Common myeloid progenitor, CD34-positive (primary cell): ENCODE data around the gene CDH4.

ENCODE experiments used
- CTCF ChIA-PET: fragments of 350-600 bp; sonication (Branson Sonifier 250); formaldehyde crosslinking; loops from one replicate; lab custom pipeline; 2021; ENCODE audit warnings: antibody characterized with exemption; lab: Charles Lee
- POLR2A ChIA-PET: fragments of 350-600 bp; sonication (Branson Sonifier 250); formaldehyde crosslinking; loops from one replicate; lab custom pipeline; 2021; ENCODE audit warnings: antibody characterized with exemption; lab: Charles Lee
- DNase-seq, 3 donors: peaks; one replicate each; pipeline versions ENCODE4 v3.0.0 to v3.0.0-alpha.2; 2013
- H3K27ac ChIP-seq, 2 experiments: 1 replicate in 1 of 2; 2 replicates in 1 of 2; pipeline ENCODE4 v1.7.0; 2013; ENCODE audit warnings: inconsistent platforms in 2 of 2, low read length in 2 of 2, mild to moderate bottlenecking in 2 of 2, low read depth in 1 of 2, moderate library complexity in 1 of 2; ENCODE audit not compliant: severe bottlenecking in 2 of 2, insufficient read depth in 1 of 2, poor library complexity in 1 of 2
- H3K27me3 ChIP-seq, 5 experiments: replicated peaks in 2 of 5; 1 replicate in 3 of 5; 2 replicates in 2 of 5; pipeline versions ENCODE4 v1.6.1 to v1.7.0; 2013; ENCODE audit warnings: low read length in 4 of 5, mild to moderate bottlenecking in 2 of 5, moderate library complexity in 2 of 5, inconsistent platforms in 1 of 5; ENCODE audit not compliant: insufficient read depth in 5 of 5, control insufficient read depth in 4 of 5
- H3K36me3 ChIP-seq, 4 experiments: 1 replicate in 2 of 4; 2 replicates in 2 of 4; pipeline versions ENCODE4 v1.6.1 to v1.7.0; 2013; ENCODE audit warnings: low read length in 3 of 4, control low read depth in 1 of 4, mild to moderate bottlenecking in 1 of 4; ENCODE audit not compliant: control insufficient read depth in 4 of 4, insufficient read depth in 4 of 4
- H3K4me1 ChIP-seq, 4 experiments: 1 replicate in 3 of 4; 2 replicates in 1 of 4; pipeline versions ENCODE4 v1.6.1 to v1.7.1; 2013; ENCODE audit warnings: low read length in 3 of 4, mild to moderate bottlenecking in 3 of 4, control low read depth in 1 of 4, inconsistent platforms in 1 of 4, moderate library complexity in 1 of 4; ENCODE audit not compliant: control insufficient read depth in 4 of 4, insufficient read depth in 4 of 4; ENCODE audit errors: control extremely low read depth in 1 of 4
- H3K4me3 ChIP-seq, 7 experiments: 1 replicate in 4 of 7; 2 replicates in 3 of 7; pipeline versions ENCODE4 v1.5.1 to v1.7.0; 2013; ENCODE audit warnings: mild to moderate bottlenecking in 7 of 7, low read length in 6 of 7, moderate library complexity in 6 of 7, inconsistent platforms in 2 of 7, low read depth in 2 of 7, control low read depth in 1 of 7; ENCODE audit not compliant: insufficient read depth in 4 of 7, control insufficient read depth in 1 of 7; ENCODE audit errors: extremely low read depth in 1 of 7
- H3K9me3 ChIP-seq, 5 experiments: 1 replicate in 4 of 5; 2 replicates in 1 of 5; pipeline versions ENCODE4 v1.6.1 to v1.7.1; 2013; ENCODE audit warnings: low read length in 4 of 5, mild to moderate bottlenecking in 2 of 5, inconsistent platforms in 1 of 5, low read depth in 1 of 5, moderate library complexity in 1 of 5; ENCODE audit not compliant: control insufficient read depth in 4 of 5, insufficient read depth in 2 of 5; ENCODE audit errors: control extremely low read depth in 1 of 5
- WGBS: methylation state at CpG from one replicate; pipeline ENCODE4 v1.1.5; 2013; ENCODE audit not compliant: insufficient coverage; 5-methylcytosine and 5-hydroxymethylcytosine counted together

Gene CDH4

DNA sequence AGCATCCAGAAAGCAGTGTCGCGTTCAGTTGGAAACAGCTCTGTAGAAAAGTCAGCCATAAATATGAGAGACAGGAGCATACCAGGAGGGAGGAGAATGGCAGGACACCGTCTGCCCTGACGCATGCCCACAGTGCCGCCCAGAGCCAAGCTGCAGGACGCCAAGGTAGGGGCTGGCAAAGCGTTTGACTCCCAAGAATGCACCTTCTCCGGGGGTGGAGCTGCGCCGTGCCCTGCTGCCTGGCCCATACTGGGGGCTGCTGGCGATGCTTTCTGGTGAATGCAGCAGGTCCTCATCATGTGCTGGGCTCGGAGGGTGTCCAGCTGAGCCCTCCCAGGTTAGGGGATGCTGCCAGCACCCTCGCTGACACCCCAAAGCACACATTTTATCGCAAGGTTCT is 349.8 kb downstream of the CDH4 start:
- Histone ChIP-seq H3K9me3 (peaks cover 0 to 66% (median 16%) of the 10 kb centered on the region in 5 experiments), H3K27me3 (no peaks in the 10 kb centered on the region), H3K4me1 (no peaks in the 10 kb centered on the region), H3K4me3 (no peak overlapping the region), H3K27ac (no peak overlapping the region), H3K36me3 (no peaks in the 10 kb centered on the region)
- POLR2A ChIA-PET: no interaction called here
- CTCF ChIA-PET: no interaction called here
- no peak for DNase-seq
- WGBS: 94% methylated on average over 14 of the region's 14 CpGs

DNA sequence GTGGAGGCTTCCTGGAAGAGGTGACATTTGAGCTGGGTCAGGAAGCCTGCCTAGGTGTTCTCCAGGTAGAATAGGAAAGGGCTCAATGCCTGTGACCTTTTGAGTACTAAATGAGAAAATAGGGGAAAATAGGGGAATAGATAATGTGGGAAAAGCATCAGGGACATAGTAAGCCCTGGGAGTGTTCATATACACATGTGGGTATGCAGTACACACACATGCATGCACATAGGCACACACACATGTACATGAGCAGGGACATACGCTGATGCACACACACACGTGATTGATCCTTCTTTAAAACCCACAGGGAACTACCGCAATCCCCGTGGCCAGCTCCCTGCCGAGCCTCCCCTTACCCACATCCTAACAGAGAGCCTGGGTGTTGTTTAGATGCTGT is 351.7 kb downstream of the CDH4 start:
- ChIA-PET CTCF (no interaction called here), POLR2A (no interaction called here)
- H3K27me3 ChIP-seq: no peaks in the 10 kb centered on the region
- DNase-seq: no peak
- H3K9me3 ChIP-seq: peaks cover 0 to 66% (median 16%) of the 10 kb centered on the region in 5 experiments
- 90% methylated on average over 2 of the region's 5 CpGs for WGBS
- H3K4me1 ChIP-seq: no peaks in the 10 kb centered on the region
- no peak overlapping the region for H3K4me3 ChIP-seq
- H3K36me3 ChIP-seq: no peaks in the 10 kb centered on the region
- H3K27ac ChIP-seq: no peak overlapping the region

DNA sequence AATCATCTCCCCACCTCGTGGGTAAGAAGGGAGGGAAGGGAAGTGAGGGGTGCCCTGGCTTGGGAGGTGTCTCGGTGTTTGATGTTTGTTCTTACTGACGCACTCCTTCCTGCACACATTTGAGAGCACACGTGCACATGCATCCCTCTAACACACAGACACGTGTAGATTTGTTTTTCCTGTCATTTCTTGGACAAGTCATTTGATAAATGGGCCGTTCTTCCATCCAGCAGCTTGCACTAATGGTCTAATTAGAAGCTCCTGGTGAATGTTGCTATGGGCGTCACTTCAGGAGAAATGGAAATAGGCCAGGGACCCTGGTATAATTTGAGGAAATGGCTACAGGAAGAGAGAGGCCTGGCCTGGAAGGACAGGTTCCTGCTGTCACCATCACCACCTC is 352.5 kb downstream of the CDH4 start:
- 59% methylated on average over 2 of the region's 7 CpGs for WGBS
- ChIA-PET CTCF (no interaction called here), POLR2A (no interaction called here)
- H3K9me3 ChIP-seq: peaks cover 0 to 64% (median 18%) of the 10 kb centered on the region in 5 experiments
- no peak overlapping the region for H3K27ac ChIP-seq
- H3K4me3 ChIP-seq: no peak overlapping the region
- no peak for DNase-seq
- no peaks in the 10 kb centered on the region for H3K4me1 ChIP-seq
- H3K27me3 ChIP-seq: no peaks in the 10 kb centered on the region
- H3K36me3 ChIP-seq: no peaks in the 10 kb centered on the region

DNA sequence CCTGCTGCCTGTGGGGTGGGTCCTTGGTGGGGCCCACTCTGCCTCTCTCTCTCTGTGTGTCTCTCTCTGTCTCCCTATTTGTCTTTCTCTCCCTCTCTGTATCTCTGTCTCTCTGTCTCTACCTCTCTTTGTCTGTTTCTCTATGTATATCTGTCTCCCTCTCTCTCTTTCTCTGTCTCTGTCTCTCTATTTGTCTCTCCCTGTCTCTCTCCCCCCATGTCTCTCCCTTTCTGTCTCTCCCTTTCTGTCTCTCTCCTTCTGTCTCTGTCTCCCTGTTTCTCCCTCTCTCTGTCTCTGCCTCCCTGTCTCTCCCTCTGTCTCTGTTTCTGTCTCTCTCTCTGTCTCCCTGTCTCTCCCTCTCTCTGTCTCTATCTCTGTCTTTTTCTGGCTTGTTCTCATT is 353.2 kb downstream of the CDH4 start:
- Histone ChIP-seq H3K9me3 (peaks cover 0 to 60% (median 18%) of the 10 kb centered on the region in 5 experiments), H3K4me3 (no peak overlapping the region), H3K36me3 (no peaks in the 10 kb centered on the region), H3K27me3 (no peaks in the 10 kb centered on the region), H3K27ac (no peak overlapping the region), H3K4me1 (no peaks in the 10 kb centered on the region)
- ChIA-PET CTCF (no interaction called here), POLR2A (no interaction called here)
- no peak for DNase-seq

DNA sequence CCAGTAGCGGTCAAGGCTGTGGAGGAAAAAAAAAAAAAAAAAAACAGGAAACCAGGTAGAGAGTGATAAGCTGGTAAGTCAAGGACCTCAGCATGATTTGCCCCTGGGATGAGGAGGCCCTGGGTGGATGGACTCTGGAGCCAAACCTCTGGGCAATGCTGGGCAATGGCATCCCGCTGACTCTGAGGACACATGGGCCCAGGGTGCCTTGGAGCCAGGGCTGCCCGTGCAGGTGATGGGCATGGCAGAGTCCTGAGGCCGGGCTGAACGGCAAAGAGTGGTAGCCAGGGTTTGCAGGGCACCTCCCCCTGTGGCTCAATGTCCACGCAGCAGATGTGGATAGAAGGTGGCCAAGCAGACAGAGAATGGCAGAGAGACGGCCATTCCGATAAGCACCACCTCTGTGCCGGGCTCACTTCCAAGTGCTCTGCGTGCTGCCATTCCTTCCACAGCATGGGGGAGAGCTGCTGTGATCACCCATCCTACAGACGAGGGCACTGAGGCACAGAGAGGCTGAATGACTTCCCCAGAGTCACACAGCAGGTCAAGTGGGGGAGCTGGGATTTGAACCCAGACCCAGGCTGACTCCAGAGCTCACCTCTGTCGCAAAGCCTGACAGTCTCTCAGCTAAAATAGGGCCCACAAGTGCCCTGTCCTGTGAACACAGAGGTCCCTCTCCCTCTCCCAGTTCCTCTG is 353.9 kb downstream of the CDH4 start:
- no peak overlapping the region for H3K27ac ChIP-seq
- H3K4me3 ChIP-seq: no peak overlapping the region
- CTCF ChIA-PET: no interaction called here
- WGBS: 92% methylated on average over 11 of the region's 12 CpGs
- no peaks in the 10 kb centered on the region for H3K27me3 ChIP-seq
- H3K36me3 ChIP-seq: no peaks in the 10 kb centered on the region
- no peaks in the 10 kb centered on the region for H3K4me1 ChIP-seq
- peaks cover 0 to 61% (median 18%) of the 10 kb centered on the region in 5 experiments for H3K9me3 ChIP-seq
- POLR2A ChIA-PET: no interaction called here
- DNase-seq: no peak

DNA sequence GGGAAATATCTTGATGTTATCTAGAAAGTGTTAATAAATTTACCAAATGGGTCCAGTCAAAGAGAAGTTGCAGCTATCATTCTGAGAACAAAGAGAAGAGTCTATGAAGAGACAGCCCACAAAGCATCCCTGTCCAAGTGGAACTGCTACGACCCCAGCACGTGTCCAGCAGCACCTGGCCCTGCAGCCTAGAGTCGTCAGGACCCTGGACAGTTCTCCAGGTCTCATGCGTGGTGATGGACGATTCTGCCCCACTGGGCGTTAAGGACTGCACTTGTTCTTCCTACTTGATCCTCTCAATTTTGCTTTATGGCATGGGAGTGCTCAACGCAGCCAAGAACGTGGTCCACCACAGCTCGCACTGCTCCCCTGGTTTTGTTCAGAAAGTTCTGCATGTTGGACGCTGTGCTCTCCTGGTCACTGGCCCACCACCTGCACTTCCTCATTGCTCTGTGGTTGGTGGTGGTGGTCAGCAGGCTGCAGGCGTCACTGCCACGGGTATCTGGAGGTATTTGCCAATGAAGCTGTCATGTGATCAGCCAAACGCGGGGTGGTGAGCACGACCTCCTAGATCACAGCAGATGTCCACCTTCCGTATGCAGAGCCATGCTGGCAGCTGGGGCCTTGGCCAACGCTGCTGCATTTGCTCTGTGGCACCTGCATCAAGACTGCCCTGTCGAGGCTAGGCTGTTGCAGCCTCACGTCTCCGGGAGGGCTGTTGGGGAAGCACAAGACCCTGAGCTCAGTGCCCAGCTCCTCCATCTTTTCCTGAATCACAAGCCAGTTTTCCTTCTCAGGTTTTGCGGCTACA is 356.4 kb downstream of the CDH4 start:
- no peaks in the 10 kb centered on the region for H3K4me1 ChIP-seq
- POLR2A ChIA-PET: no interaction called here
- no peaks in the 10 kb centered on the region for H3K36me3 ChIP-seq
- H3K27ac ChIP-seq: no peak overlapping the region
- 69% methylated on average over 19 of the region's 21 CpGs for WGBS
- peak in 1 of 3 donors; percentile 2 for DNase-seq
- CTCF ChIA-PET: no interaction called here
- H3K27me3 ChIP-seq: no peaks in the 10 kb centered on the region
- peaks cover 0 to 62% (median 12%) of the 10 kb centered on the region in 5 experiments for H3K9me3 ChIP-seq
- H3K4me3 ChIP-seq: no peak overlapping the region

DNA sequence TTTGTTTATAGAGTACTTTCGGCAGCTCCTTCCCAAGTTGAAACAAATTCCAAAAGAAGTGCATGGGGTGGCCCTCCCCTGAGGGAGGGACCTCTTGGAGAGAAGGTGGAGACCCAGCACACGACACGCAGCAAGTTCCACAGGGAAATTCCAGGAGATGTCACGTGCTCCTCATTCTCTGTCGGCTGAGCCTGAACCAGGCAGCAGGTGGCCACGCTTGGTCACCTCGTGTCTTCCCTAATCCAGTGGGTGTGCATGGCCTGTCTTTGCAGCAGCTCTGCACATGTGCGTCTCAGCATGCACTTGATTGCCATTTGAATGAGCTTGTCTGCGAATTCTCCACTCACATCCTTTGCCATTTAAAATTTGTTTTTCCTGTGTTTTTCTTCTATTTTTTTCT is 357.4 kb downstream of the CDH4 start:
- no peak overlapping the region for H3K27ac ChIP-seq
- no peak for DNase-seq
- POLR2A ChIA-PET: no interaction called here

More for the DNA sequence above, 357.4 kb downstream of the CDH4 start:
- H3K27me3 ChIP-seq: no peaks in the 10 kb centered on the region
- 85% methylated on average over 7 of the region's 9 CpGs for WGBS
- CTCF ChIA-PET: no interaction called here
- H3K9me3 ChIP-seq: peaks cover 0 to 57% (median 7%) of the 10 kb centered on the region in 5 experiments
- H3K4me3 ChIP-seq: no peak overlapping the region
- H3K4me1 ChIP-seq: no peaks in the 10 kb centered on the region
- no peaks in the 10 kb centered on the region for H3K36me3 ChIP-seq
